Tibial artery (tissue), 4 donors: ENCODE data around the gene FBXO36.

Experiments used
- DNase-seq, 2 donors: peaks; one replicate each; pipeline ENCODE4 v3.0.0-alpha.2; 2019
- H3K27ac ChIP-seq, 2 donors: fragments of 200-600 bp; sonication (generic) in 1 of 2; 1 replicate in 1 of 2; 2 replicates in 1 of 2; pipeline ENCODE4 v1.5.1; 2018 to 2019; ENCODE audit warnings: mild to moderate bottlenecking in 1 of 2
- H3K27me3 ChIP-seq, 2 donors: fragments of 200-600 bp; sonication (generic) in 1 of 2; one replicate each; pipeline versions ENCODE4 v1.5.1 to v1.6.0; 2016 to 2019
- H3K36me3 ChIP-seq, 3 donors: fragments of 200-600 bp; sonication (generic) in 2 of 3; one replicate each; pipeline ENCODE4 v1.5.1; 2016 to 2019; ENCODE audit warnings: mild to moderate bottlenecking in 2 of 3
- H3K4me1 ChIP-seq, 4 donors: fragments of 200-600 bp; sonication (generic) in 2 of 4; 1 replicate in 3 of 4; 2 replicates in 1 of 4; pipeline ENCODE4 v1.5.1; 2016 to 2019
- H3K4me3 ChIP-seq, 2 donors: fragments of 200-600 bp; sonication (generic) in 1 of 2; 1 replicate in 1 of 2; 2 replicates in 1 of 2; pipeline ENCODE4 v1.5.1; 2018 to 2019; ENCODE audit warnings: mild to moderate bottlenecking in 2 of 2
- H3K9me3 ChIP-seq, 3 donors: fragments of 200-600 bp; sonication (generic) in 1 of 3; one replicate each; pipeline ENCODE4 v1.5.1; 2016 to 2019
- intact Hi-C: fragments of 100-400 bp; cut with DNase I; formaldehyde crosslinking; loops from one replicate; pipeline ENCODE4 v1.15.0; 2023; ENCODE audit warnings: low total_unique reads
- TF ChIP-seq, protein P1 (sequence below), 2 experiments: fragments of 200-600 bp in 1 of 2; fragments of 450-650 bp in 1 of 2; IDR thresholded peaks; one replicate each; pipeline ENCODE4 v1.5.1; 2017 to 2019; ENCODE audit warnings: antibody characterized with exemption in 2 of 2, mild to moderate bottlenecking in 1 of 2, moderate library complexity in 1 of 2

The FBXO36 gene

DNA sequence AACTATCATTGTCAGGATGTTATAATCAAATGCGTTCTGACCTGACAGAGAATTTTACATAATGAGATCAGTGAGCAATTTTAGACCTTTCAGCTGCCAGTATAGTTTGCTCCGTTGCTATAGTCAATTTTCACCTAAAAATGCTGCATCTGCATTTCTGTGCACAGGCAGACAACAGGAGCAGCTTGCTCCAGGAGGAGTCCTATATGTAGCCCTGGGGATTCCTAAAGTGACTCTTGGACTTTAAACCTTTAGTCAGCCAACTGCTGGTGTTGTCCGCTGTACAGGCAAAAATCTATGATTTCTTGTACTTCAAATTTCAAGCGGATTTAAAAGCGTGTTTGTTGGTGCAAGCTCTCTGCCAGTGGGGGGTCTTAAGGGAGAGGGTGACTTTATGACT lies 120.7 kb downstream of the FBXO36 start:
- intact Hi-C loops: no loop called here
- Histone ChIP-seq H3K36me3 (peaks cover 0 to 11% (median 0%) of the 10 kb centered on the region in 3 donors), H3K9me3 (no peaks in the 10 kb centered on the region), H3K27me3 (no peaks in the 10 kb centered on the region), H3K27ac (no peak overlapping the region), H3K4me1 (no peaks in the 10 kb centered on the region), H3K4me3 (no peak overlapping the region)
- DNase-seq: no peak
- TF ChIP-seq, protein P1, sequence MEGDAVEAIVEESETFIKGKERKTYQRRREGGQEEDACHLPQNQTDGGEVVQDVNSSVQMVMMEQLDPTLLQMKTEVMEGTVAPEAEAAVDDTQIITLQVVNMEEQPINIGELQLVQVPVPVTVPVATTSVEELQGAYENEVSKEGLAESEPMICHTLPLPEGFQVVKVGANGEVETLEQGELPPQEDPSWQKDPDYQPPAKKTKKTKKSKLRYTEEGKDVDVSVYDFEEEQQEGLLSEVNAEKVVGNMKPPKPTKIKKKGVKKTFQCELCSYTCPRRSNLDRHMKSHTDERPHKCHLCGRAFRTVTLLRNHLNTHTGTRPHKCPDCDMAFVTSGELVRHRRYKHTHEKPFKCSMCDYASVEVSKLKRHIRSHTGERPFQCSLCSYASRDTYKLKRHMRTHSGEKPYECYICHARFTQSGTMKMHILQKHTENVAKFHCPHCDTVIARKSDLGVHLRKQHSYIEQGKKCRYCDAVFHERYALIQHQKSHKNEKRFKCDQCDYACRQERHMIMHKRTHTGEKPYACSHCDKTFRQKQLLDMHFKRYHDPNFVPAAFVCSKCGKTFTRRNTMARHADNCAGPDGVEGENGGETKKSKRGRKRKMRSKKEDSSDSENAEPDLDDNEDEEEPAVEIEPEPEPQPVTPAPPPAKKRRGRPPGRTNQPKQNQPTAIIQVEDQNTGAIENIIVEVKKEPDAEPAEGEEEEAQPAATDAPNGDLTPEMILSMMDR (IDR thresholded peaks at IDR 0.05): no peak

DNA sequence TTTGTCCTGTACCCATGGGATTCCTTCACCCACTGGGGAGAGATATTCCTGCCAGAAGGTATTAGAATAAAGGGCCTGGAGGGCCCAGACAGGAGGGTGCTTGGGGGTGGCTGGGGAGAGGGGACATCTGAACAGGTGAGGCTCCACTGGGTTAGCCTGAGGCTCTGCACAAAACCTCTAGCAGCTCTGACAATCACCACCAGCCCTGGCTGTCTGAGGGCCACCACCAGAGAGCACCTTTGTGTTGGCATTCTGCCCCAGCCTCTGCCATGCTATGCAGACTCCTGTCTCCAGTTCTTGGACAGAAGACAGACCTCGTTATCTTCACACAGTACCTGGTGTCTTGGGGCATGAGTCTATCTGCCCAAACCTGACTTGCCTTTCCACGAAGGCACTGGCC lies 121.2 kb downstream of the FBXO36 start:
- intact Hi-C loops: no loop called here
- no peaks in the 10 kb centered on the region for H3K9me3 ChIP-seq

GRCh38 chr2:230046491-230046890 lies 124.2 kb downstream of the FBXO36 start:
- DNase-seq: no peak

More for the DNA sequence above, 121.2 kb downstream of the FBXO36 start:
- Histone ChIP-seq H3K36me3 (peaks cover 0 to 11% (median 0%) of the 10 kb centered on the region in 3 donors), H3K4me1 (no peaks in the 10 kb centered on the region), H3K27ac (no peak overlapping the region), H3K4me3 (no peak overlapping the region), H3K27me3 (no peaks in the 10 kb centered on the region)
- no peak for DNase-seq
- TF ChIP-seq, protein P1 (IDR thresholded peaks at IDR 0.05): no peak

DNA sequence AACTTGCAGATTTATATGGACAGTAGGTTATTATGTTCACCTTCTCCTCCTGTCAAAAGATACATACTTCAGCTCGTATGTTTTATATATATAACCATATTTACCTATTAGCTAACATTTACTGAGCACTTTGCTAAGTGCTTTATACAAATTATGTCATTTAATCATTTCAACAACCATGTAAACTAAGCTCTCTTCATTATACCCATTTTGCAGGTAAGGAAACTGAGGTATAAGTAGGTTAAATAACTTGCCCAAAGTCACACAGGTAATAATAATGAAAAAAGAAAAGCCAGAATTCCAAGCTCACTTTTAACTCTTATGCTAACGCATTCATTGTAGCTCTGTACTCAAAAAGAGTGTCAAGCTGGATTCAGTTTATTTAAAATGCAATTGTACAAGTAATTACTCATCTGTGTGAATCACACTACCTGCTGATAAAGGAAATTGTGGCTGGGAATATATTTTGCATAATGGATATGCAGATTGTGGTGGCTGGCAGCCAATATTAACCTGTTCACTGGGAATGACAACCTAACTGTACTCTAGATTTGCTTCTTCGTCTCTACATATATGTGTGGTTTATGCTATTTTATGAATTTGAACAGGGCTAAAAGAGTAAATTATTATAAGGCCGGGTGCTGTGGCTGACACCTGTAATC lies 125.8 kb downstream of the FBXO36 start:
- intact Hi-C loops: no loop called here
- H3K27ac ChIP-seq: no peak overlapping the region
- H3K4me1 ChIP-seq: no peaks in the 10 kb centered on the region
- H3K9me3 ChIP-seq: no peaks in the 10 kb centered on the region
- TF ChIP-seq, protein P1 (IDR thresholded peaks at IDR 0.05): no peak
- DNase-seq: no peak
- no peaks in the 10 kb centered on the region for H3K27me3 ChIP-seq
- H3K4me3 ChIP-seq: no peak overlapping the region
- peaks cover 0 to 11% (median 0%) of the 10 kb centered on the region in 3 donors for H3K36me3 ChIP-seq

More at GRCh38 chr2:230046491-230046890, 124.2 kb downstream of the FBXO36 start:
- peaks cover 0 to 11% (median 0%) of the 10 kb centered on the region in 3 donors for H3K36me3 ChIP-seq
- H3K4me3 ChIP-seq: no peak overlapping the region
- no peak overlapping the region for H3K27ac ChIP-seq
- TF ChIP-seq, protein P1 (IDR thresholded peaks at IDR 0.05): no peak
- no peaks in the 10 kb centered on the region for H3K9me3 ChIP-seq
- no peaks in the 10 kb centered on the region for H3K4me1 ChIP-seq
- intact Hi-C loops: no loop called here
- no peaks in the 10 kb centered on the region for H3K27me3 ChIP-seq

- TF ChIP-seq, protein P1 (IDR thresholded peaks at IDR 0.05): no peak
- Histone ChIP-seq H3K27ac (no peak overlapping the region), H3K27me3 (no peaks in the 10 kb centered on the region), H3K4me3 (no peak overlapping the region), H3K36me3 (peaks cover 0 to 10% (median 0%) of the 10 kb centered on the region in 3 donors), H3K4me1 (no peaks in the 10 kb centered on the region), H3K9me3 (no peaks in the 10 kb centered on the region)
- DNase-seq: no peak
- intact Hi-C loops: no loop called here
These were observed 127.8 kb downstream of the FBXO36 start for GRCh38 chr2:230050136-230050535.
